OCI-LY3 (cell line): ENCODE results near the gene RRP1B.
"Not testable (repeated sequence)": the region's sequence is repeated elsewhere in the genome, so short reads cannot be mapped to it uniquely, and the experiment has no call there.

Source experiments
- H2AFZ ChIP-seq: fragments of 200-600, 300-600 bp; shearing (Covaris generic); 2 replicates; pipeline ENCODE4 v1.6.0; 2014; ENCODE audit warnings: antibody characterized with exemption, low read depth, low read length
- H3K27ac ChIP-seq: fragments of 200-600, 300-600 bp; sonication (generic); 2 replicates; pipeline ENCODE4 v1.5.1; 2014; ENCODE audit warnings: mild to moderate bottlenecking, low read length, moderate library complexity, mixed read lengths
- H3K27me3 ChIP-seq: fragments of 200-600, 300-600 bp; sonication (generic); 2 replicates; pipeline ENCODE4 v1.6.1; 2014; ENCODE audit warnings: low read depth, low read length, mixed read lengths
- H3K36me3 ChIP-seq: fragments of 200-600, 300-600 bp; sonication (generic); replicated peaks from 2 replicates; pipeline ENCODE3; 2014; ENCODE audit warnings: low read depth, low read length, mixed read lengths
- H3K4me1 ChIP-seq: fragments of 300-600, 200-600 bp; sonication (generic); 2 replicates; pipeline ENCODE4 v1.6.1; 2014; ENCODE audit warnings: low read length, mixed read lengths
- H3K4me2 ChIP-seq: fragments of 200-600, 300-600 bp; sonication (generic); 2 replicates; pipeline ENCODE4 v1.6.1; 2014; ENCODE audit warnings: low read length, mixed read lengths
- H3K4me3 ChIP-seq: fragments of 300-600, 200-600 bp; sonication (generic); 2 replicates; pipeline ENCODE4 v1.5.1; 2014; ENCODE audit warnings: antibody characterized with exemption, mild to moderate bottlenecking, low read length, moderate library complexity
- H3K79me2 ChIP-seq: fragments of 300-600, 200-600 bp; shearing (Covaris generic); 2 replicates; pipeline ENCODE4 v1.6.1; 2014; ENCODE audit warnings: mild to moderate bottlenecking, low read length, mixed read lengths
- H3K9ac ChIP-seq: fragments of 300-600, 200-600 bp; shearing (Covaris generic); 2 replicates; pipeline ENCODE4 v1.6.0; 2014; ENCODE audit warnings: mild to moderate bottlenecking, low read length, moderate library complexity
- H3K9me3 ChIP-seq: fragments of 200-600, 300-600 bp; shearing (Covaris generic); 2 replicates; pipeline ENCODE4 v1.6.1; 2014; ENCODE audit warnings: low read length, mixed read lengths; ENCODE audit not compliant: insufficient read depth
- H4K20me1 ChIP-seq: fragments of 200-600, 300-600 bp; sonication (generic); 2 replicates; pipeline ENCODE4 v1.6.1; 2016; ENCODE audit warnings: low read length, mixed read lengths; ENCODE audit not compliant: insufficient read depth
- CTCF ChIP-seq: fragments of 200-600, 300-600 bp; sonication (generic); IDR thresholded peaks from 2 replicates; pipeline ENCODE4 v1.5.1; 2014; ENCODE audit warnings: antibody characterized with exemption, low read length, low read depth
- EZH2phosphoT487 ChIP-seq: fragments of 200-600 bp; shearing (Covaris generic); IDR thresholded peaks from 2 replicates; pipeline ENCODE4 v1.6.1; 2018; ENCODE audit warnings: antibody characterized with exemption, mixed run types, low read depth

The RRP1B gene

GRCh38 chr21:43693981-43694380, 34.6 kb downstream of the RRP1B start:
- H3K27ac ChIP-seq, result no peak overlapping the region
- no peak overlapping the region for H3K4me2 ChIP-seq
- no peak for TF ChIP-seq CTCF
- no peak for TF ChIP-seq EZH2phosphoT487
- peaks cover 25% of the 10 kb centered on the region for H3K36me3 ChIP-seq
- no peaks in the 10 kb centered on the region for H3K9me3 ChIP-seq
- no peak overlapping the region for H2AFZ ChIP-seq
- no peaks in the 10 kb centered on the region for H4K20me1 ChIP-seq
- no peak overlapping the region for H3K9ac ChIP-seq
- no peaks in the 10 kb centered on the region for H3K4me1 ChIP-seq
- no peak overlapping the region for H3K4me3 ChIP-seq
- no peaks in the 10 kb centered on the region for H3K27me3 ChIP-seq
- H3K79me2 ChIP-seq, result no peaks in the 10 kb centered on the region

GRCh38 chr21:43694437-43695079, 35.2 kb downstream of the RRP1B start:
- Histone ChIP-seq H3K9me3 (no peaks in the 10 kb centered on the region), H3K79me2 (no peaks in the 10 kb centered on the region), H4K20me1 (no peaks in the 10 kb centered on the region), H3K36me3 (peaks cover 22% of the 10 kb centered on the region), H3K4me1 (no peaks in the 10 kb centered on the region), H3K4me3 (no peak overlapping the region), H2AFZ (no peak overlapping the region), H3K4me2 (no peak overlapping the region), H3K27me3 (no peaks in the 10 kb centered on the region), H3K9ac (no peak overlapping the region), H3K27ac (no peak overlapping the region)
- TF ChIP-seq EZH2phosphoT487 (no peak), CTCF (no peak)

- Histone ChIP-seq H3K27ac (no peak overlapping the region), H2AFZ (no peak overlapping the region), H3K27me3 (no peaks in the 10 kb centered on the region), H3K4me1 (no peaks in the 10 kb centered on the region), H3K4me3 (no peak overlapping the region), H4K20me1 (no peaks in the 10 kb centered on the region), H3K4me2 (no peak overlapping the region), H3K9ac (no peak overlapping the region), H3K79me2 (no peaks in the 10 kb centered on the region), H3K36me3 (peaks cover 14% of the 10 kb centered on the region), H3K9me3 (no peaks in the 10 kb centered on the region)
- no peak for TF ChIP-seq EZH2phosphoT487
- TF ChIP-seq CTCF, result no peak
These were observed 36.9 kb downstream of the RRP1B start for GRCh38 chr21:43696214-43696613.

GRCh38 chr21:43697758-43698643, 38.6 kb downstream of the RRP1B start:
- Histone ChIP-seq H3K9ac (no peak overlapping the region), H3K36me3 (peaks cover 12% of the 10 kb centered on the region), H4K20me1 (no peaks in the 10 kb centered on the region), H3K79me2 (no peaks in the 10 kb centered on the region), H3K4me3 (no peak overlapping the region), H3K9me3 (no peaks in the 10 kb centered on the region), H3K27me3 (no peaks in the 10 kb centered on the region), H3K4me2 (no peak overlapping the region), H3K4me1 (no peaks in the 10 kb centered on the region), H3K27ac (no peak overlapping the region), H2AFZ (no peak overlapping the region)
- TF ChIP-seq CTCF (no peak), EZH2phosphoT487 (no peak)

GRCh38 chr21:43699492-43699777, 40.1 kb downstream of the RRP1B start:
- H3K79me2 ChIP-seq, H3K4me1 ChIP-seq, H3K9me3 ChIP-seq, H4K20me1 ChIP-seq, H3K36me3 ChIP-seq, H2AFZ ChIP-seq, H3K27ac ChIP-seq, H3K27me3 ChIP-seq, H3K9ac ChIP-seq, H3K4me3 ChIP-seq, H3K4me2 ChIP-seq: not testable (repeated sequence)
